22Rv1 (cell line): Measurements from ENCODE around the gene LDLRAD4.

Experiments used
- ZFX ChIP-seq: fragments of 450-650 bp; IDR thresholded peaks from 2 replicates; pipeline ENCODE4 v1.6.1; 2017; ENCODE audit warnings: antibody characterized with exemption, borderline replicate concordance
- TF ChIP-seq, protein P1 (sequence below): fragments of 450-650 bp; IDR thresholded peaks from 2 replicates; pipeline ENCODE4 v1.5.1; 2017; ENCODE audit warnings: mild to moderate bottlenecking

GRCh38 chr18:13696961-13697360, 478.4 kb downstream of the LDLRAD4 start:
- TF ChIP-seq, protein P1, sequence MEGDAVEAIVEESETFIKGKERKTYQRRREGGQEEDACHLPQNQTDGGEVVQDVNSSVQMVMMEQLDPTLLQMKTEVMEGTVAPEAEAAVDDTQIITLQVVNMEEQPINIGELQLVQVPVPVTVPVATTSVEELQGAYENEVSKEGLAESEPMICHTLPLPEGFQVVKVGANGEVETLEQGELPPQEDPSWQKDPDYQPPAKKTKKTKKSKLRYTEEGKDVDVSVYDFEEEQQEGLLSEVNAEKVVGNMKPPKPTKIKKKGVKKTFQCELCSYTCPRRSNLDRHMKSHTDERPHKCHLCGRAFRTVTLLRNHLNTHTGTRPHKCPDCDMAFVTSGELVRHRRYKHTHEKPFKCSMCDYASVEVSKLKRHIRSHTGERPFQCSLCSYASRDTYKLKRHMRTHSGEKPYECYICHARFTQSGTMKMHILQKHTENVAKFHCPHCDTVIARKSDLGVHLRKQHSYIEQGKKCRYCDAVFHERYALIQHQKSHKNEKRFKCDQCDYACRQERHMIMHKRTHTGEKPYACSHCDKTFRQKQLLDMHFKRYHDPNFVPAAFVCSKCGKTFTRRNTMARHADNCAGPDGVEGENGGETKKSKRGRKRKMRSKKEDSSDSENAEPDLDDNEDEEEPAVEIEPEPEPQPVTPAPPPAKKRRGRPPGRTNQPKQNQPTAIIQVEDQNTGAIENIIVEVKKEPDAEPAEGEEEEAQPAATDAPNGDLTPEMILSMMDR, result no peak
- no peak for TF ChIP-seq ZFX
